ENCODE measurements around the gene ZNF142.

The ZNF142 gene

GRCh38 chr2:218659258-218659987 is at the start of gene ZNF142, which contains the start of gene BCS1L:
Gene ZNF142, minus strand, starts transcription at chr2:218659623. Its CDS starts 3,194 bp downstream, at chr2:218656429.
Gene BCS1L, plus strand, starts transcription at chr2:218659683. Its CDS starts 1,305 bp downstream, at chr2:218660988.
- DNase-seq = peak; percentile 91

GRCh38 chr2:218708086-218708485 is 48.7 kb upstream of the ZNF142 start:
- DNase-seq = no peak

GRCh38 chr2:218703341-218703740 is 43.9 kb upstream of the ZNF142 start:
- DNase-seq = no peak

GRCh38 chr2:218701806-218702205 is 42.4 kb upstream of the ZNF142 start:
- no peak for DNase-seq

- no peak for DNase-seq
Measured at GRCh38 chr2:218698885-218699284, 39.5 kb upstream of the ZNF142 start.

- DNase-seq = no peak
Measured at GRCh38 chr2:218694405-218695145, 35.2 kb upstream of the ZNF142 start.

- DNase-seq = no peak
Measured at GRCh38 chr2:218691234-218691633, 31.8 kb upstream of the ZNF142 start.

GRCh38 chr2:218687400-218688060 is 28.1 kb upstream of the ZNF142 start:
- DNase-seq = peak; percentile 86

- DNase-seq = no peak
Measured at GRCh38 chr2:218680061-218680460, 20.6 kb upstream of the ZNF142 start.

GRCh38 chr2:218679119-218679518 is 19.7 kb upstream of the ZNF142 start:
- DNase-seq = no peak

- peak; percentile 88 for DNase-seq
Measured at GRCh38 chr2:218671654-218672566, 12.5 kb upstream of the ZNF142 start, which contains the start of the genes RNF25 and STK36. Gene RNF25, minus strand, starts transcription at chr2:218672002. Its CDS starts 32 bp downstream, at chr2:218671970. Gene STK36, plus strand, starts transcription at chr2:218672086. Its CDS starts 744 bp downstream, at chr2:218672830.

- no peak for DNase-seq
Measured at GRCh38 chr2:218671097-218671653, 11.8 kb upstream of the ZNF142 start.

GRCh38 chr2:218664653-218665052 is 5.2 kb upstream of the ZNF142 start:
- DNase-seq = no peak

GRCh38 chr2:218663901-218664300 is 4.5 kb upstream of the ZNF142 start:
- no peak for DNase-seq

GRCh38 chr2:218662827-218663226 is 3.4 kb upstream of the ZNF142 start:
- no peak for DNase-seq

- no peak for DNase-seq
Measured at GRCh38 chr2:218662377-218662776, 3.0 kb upstream of the ZNF142 start.

GRCh38 chr2:218659988-218660358 is 550 bp upstream of the ZNF142 start:
- DNase-seq = no peak

- DNase-seq = no peak
Measured at GRCh38 chr2:218658671-218659257, 659 bp downstream of the ZNF142 start.

- no peak for DNase-seq
Measured at GRCh38 chr2:218655751-218656150, 3.7 kb downstream of the ZNF142 start.

GRCh38 chr2:218648787-218649100 is 10.7 kb downstream of the ZNF142 start:
- DNase-seq = no peak

GRCh38 chr2:218648088-218648786 is 11.2 kb downstream of the ZNF142 start:
- peak; percentile 69 for DNase-seq
